ENCODE results near the gene PTPN2. TPM values are rescaled to one million over a fixed set of nuclear protein-coding genes. Genes with fewer than 3 reads are reported as not detected.

Gene PTPN2
- total RNA-seq, 1 donor from 2014 or later: 47.9 TPM

- FAIRE-seq: no peak
- H3K27me3 ChIP-seq (ENCODE audit: control insufficient read depth, insufficient read depth, low read length): no peaks in the 10 kb centered on the region
Observed at GRCh38 chr18:12839057-12839525, 44.9 kb downstream of the PTPN2 start.

DNA sequence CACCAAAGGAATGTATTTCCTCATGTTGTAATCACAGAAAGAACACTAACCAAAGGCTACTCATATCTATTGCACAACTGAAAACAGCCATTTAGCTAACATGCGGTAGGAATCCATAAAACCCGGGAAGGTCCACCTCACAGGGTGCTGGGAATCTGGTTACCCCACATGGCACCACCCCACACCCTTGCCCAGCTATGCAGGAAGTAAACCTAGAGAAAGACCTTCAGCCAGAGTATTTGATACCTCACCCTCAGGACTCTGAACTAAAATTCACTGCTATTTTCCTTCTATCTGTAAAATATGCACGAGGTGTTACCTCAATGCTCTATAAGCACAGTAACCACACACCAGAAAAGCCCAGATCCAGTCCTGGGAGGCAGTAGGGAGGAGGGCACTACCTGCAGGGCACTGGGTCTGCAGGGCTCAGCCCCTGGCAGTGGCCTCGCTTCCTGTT is 45.8 kb downstream of the PTPN2 start:
- Histone ChIP-seq H3K4me3 (ENCODE audit: low read depth, low read length) (no peak overlapping the region), H3K27me3 (ENCODE audit: control insufficient read depth, insufficient read depth, low read length) (no peaks in the 10 kb centered on the region), H3K36me3 (ENCODE audit: control insufficient read depth, insufficient read depth, low read length) (peaks cover 6% of the 10 kb centered on the region)
- DNase-seq (ENCODE audit: low read depth) (peak; percentile 99), FAIRE-seq (no peak)
- TF ChIP-seq, protein P1, sequence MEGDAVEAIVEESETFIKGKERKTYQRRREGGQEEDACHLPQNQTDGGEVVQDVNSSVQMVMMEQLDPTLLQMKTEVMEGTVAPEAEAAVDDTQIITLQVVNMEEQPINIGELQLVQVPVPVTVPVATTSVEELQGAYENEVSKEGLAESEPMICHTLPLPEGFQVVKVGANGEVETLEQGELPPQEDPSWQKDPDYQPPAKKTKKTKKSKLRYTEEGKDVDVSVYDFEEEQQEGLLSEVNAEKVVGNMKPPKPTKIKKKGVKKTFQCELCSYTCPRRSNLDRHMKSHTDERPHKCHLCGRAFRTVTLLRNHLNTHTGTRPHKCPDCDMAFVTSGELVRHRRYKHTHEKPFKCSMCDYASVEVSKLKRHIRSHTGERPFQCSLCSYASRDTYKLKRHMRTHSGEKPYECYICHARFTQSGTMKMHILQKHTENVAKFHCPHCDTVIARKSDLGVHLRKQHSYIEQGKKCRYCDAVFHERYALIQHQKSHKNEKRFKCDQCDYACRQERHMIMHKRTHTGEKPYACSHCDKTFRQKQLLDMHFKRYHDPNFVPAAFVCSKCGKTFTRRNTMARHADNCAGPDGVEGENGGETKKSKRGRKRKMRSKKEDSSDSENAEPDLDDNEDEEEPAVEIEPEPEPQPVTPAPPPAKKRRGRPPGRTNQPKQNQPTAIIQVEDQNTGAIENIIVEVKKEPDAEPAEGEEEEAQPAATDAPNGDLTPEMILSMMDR (IDR thresholded peaks at IDR 0.05; ENCODE audit: insufficient read depth, low read length, severe bottlenecking): no peak

More at GRCh38 chr18:12839057-12839525, 44.9 kb downstream of the PTPN2 start:
- Histone ChIP-seq H3K4me3 (ENCODE audit: low read depth, low read length) (no peak overlapping the region), H3K36me3 (ENCODE audit: control insufficient read depth, insufficient read depth, low read length) (peaks cover 3% of the 10 kb centered on the region)
- DNase-seq (ENCODE audit: low read depth): peak; percentile 79
- TF ChIP-seq, protein P1 (IDR thresholded peaks at IDR 0.05; ENCODE audit: insufficient read depth, low read length, severe bottlenecking): no peak

DNA sequence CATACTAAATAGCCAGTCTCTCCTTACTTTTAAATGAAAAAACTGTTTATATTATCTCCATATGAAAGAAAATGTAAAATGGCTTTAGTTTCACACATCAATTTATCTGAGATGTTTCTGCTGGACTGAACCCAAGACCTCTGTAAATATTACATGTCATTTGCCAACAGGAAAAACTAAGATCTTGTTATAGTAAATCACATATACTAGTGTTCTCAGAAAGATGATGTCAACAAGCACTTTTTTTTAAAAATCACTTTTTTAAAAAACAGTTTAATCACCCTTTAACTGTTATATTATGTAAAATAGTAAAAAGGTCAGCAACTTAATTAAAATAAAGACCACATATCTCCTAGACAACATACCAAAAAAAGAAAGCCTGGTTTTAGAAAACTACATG is 46.3 kb downstream of the PTPN2 start:
- H3K36me3 ChIP-seq (ENCODE audit: control insufficient read depth, insufficient read depth, low read length): peaks cover 6% of the 10 kb centered on the region
- TF ChIP-seq, protein P1 (IDR thresholded peaks at IDR 0.05; ENCODE audit: insufficient read depth, low read length, severe bottlenecking): no peak
- no peak overlapping the region for H3K4me3 ChIP-seq (ENCODE audit: low read depth, low read length)

GRCh38 chr18:12836551-12836950 is 47.5 kb downstream of the PTPN2 start:
- H3K27me3 ChIP-seq (ENCODE audit: control insufficient read depth, insufficient read depth, low read length): no peaks in the 10 kb centered on the region
- FAIRE-seq (no peak), DNase-seq (ENCODE audit: low read depth) (peak; percentile 52)
- TF ChIP-seq, protein P1 (IDR thresholded peaks at IDR 0.05; ENCODE audit: insufficient read depth, low read length, severe bottlenecking): no peak
- no peak overlapping the region for H3K4me3 ChIP-seq (ENCODE audit: low read depth, low read length)
- peaks cover 7% of the 10 kb centered on the region for H3K36me3 ChIP-seq (ENCODE audit: control insufficient read depth, insufficient read depth, low read length)

More for the DNA sequence above, 46.3 kb downstream of the PTPN2 start:
- DNase-seq (ENCODE audit: low read depth): no peak
- H3K27me3 ChIP-seq (ENCODE audit: control insufficient read depth, insufficient read depth, low read length): no peaks in the 10 kb centered on the region
- no peak for FAIRE-seq

DNA sequence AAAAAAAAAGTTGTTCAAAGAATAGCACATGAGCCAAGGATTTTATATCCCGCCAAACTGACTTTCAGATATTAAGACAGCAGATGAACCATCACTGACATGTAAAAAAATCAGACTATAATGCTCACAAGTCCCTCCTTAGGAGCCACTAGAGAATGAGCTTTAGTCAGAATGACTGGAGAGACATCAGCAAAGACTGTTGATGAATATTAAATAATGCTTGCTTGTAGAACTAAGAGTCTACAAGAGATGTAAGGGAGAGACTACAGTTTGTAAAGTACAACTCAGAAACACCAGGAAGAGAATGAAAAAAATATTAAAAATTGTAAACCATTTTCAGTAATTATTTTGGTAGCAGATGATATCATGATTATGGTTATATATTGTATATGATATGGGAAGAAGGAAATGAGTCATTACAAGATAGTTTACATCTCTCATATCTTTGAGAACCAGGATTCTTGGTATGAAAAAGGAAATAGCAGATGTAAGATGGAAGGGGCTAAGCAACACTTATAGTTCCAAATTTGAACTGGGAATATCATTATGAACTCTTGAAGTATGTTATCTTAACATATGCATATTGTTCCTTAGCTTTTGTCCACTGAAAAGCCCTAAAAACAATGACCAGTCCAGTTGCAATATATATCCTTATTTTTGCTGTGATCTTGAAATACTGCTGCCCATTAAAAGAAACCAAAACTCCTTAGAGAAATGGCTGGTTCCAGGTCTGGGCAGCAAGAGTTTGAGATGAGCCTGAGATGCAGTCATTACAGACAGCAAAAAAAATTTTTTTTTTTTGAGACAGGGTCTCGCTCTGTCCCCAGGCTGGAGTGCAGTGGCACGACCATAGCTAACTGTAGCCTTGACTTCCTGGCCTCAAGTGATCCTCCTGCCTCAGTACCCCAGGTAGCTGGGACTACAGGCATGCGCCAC is 55.7 kb downstream of the PTPN2 start:
- DNase-seq (ENCODE audit: low read depth) (peak; percentile 17), FAIRE-seq (no peak)
- Histone ChIP-seq H3K36me3 (ENCODE audit: control insufficient read depth, insufficient read depth, low read length) (peaks cover 5% of the 10 kb centered on the region), H3K4me3 (ENCODE audit: low read depth, low read length) (no peak overlapping the region), H3K27me3 (ENCODE audit: control insufficient read depth, insufficient read depth, low read length) (no peaks in the 10 kb centered on the region)
- TF ChIP-seq, protein P1 (IDR thresholded peaks at IDR 0.05; ENCODE audit: insufficient read depth, low read length, severe bottlenecking): no peak

Data from bronchial epithelial cell (primary cell).